Measurements from ENCODE around the gene NCEH1. TPM values are rescaled to one million over a fixed set of nuclear protein-coding genes. Genes with fewer than 3 reads are reported as not detected.

The NCEH1 gene
- total and polyA plus RNA-seq, 10 of the 15 experiments (the other 5 are each of a cell fraction or from before 2014, with no cell fraction given), result 1.8 to 8.1 (median 4.5) TPM

DNA sequence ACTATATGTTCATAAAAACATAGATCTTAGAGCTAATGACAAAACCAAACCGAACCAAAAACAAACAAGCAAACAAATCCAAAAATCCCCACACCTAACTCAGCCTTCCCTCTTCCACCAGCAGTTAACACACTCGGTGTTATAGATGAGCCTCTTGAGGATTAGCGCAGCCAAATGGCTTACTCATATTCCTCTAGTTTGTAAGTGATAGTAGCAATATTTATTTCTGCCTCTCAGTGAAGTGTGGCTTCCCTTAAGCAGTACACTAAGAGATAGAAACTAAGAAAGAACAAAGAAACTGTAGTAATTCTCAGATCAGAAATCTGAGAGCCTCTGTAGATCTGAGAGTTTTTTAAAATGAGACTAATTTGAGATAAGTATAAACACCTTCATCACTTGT is 2.4 kb upstream of the NCEH1 start:
- RAD21 ChIA-PET (ENCODE audit: unreplicated experiment), result interaction anchor here (0.9 kb wide), 1 partner anchor 45 kb away, joined by 3 read pairs; no protein-coding TSS in a partner anchor
- Histone ChIP-seq H3K79me2 (ENCODE audit: control insufficient read depth, insufficient read depth, low read length) (no peaks in the 10 kb centered on the region; the same call in 1 of the 2 replicates), H3K4me3 (no peak overlapping the region), H3K9me3 (replicated peaks; ENCODE audit: control insufficient read depth, insufficient read depth, low read length) (no peaks in the 10 kb centered on the region), H3K4me2 (ENCODE audit: control insufficient read depth, insufficient read depth) (no peak overlapping the region), H3K27me3 (replicated peaks in 1 of 2; ENCODE audit: control insufficient read depth in 2 of 2, insufficient read depth in 2 of 2, low read length in 1 of 2) (no peaks in the 10 kb centered on the region), H3K27ac (ENCODE audit: control insufficient read depth, insufficient read depth) (no peak overlapping the region), H3K4me1 (ENCODE audit: control insufficient read depth, insufficient read depth, low read length) (no peaks in the 10 kb centered on the region; the same call in 1 of the 2 replicates), H3K9ac (ENCODE audit: control insufficient read depth, insufficient read depth, low read length) (no peak overlapping the region), H3K36me3 (ENCODE audit: control insufficient read depth in 2 of 2, insufficient read depth in 2 of 2, low read length in 1 of 2) (no peaks in the 10 kb centered on the region), H2AFZ (ENCODE audit: control insufficient read depth, low read depth, low read length) (no peak overlapping the region), H4K20me1 (ENCODE audit: control insufficient read depth, insufficient read depth) (no peaks in the 10 kb centered on the region)
- intact Hi-C loops (cut with micrococcal nuclease; ENCODE audit: unreplicated experiment) (no loop called here), in situ Hi-C loops (cut with MboI) (no loop called here)
- ATAC-seq (no peak), DNase-seq (ENCODE audit: low read depth, low spot score) (no peak), FAIRE-seq (no peak)
- POLR2A ChIA-PET, result interaction anchor here (0.6 to 0.9 kb wide), 2 partner anchors 13 to 18 kb away, joined by 3 to 4 read pairs; no protein-coding TSS in a partner anchor
- SMC1A ChIA-PET (ENCODE audit: uncharacterized antibody, unreplicated experiment), result interaction anchor here (1.1 to 2.2 kb wide), 4 partner anchors 13 to 42 kb away, joined by 3 to 8 read pairs (median 3); no protein-coding TSS in a partner anchor
- WGBS (ENCODE audit: insufficient coverage, insufficient replicate concordance, low lambda C conversion rate, missing lambda C conversion rate), result 59% methylated on average over 3 of the region's 3 CpGs
- BruUV-seq (replicated peaks), result no TSS peak
- CTCF ChIA-PET, result interaction anchor here (0.5 to 3.0 kb wide), 6 partner anchors 21 to 320 kb away, joined by 3 to 20 read pairs (median 4); partner anchors contain the start of gene ECT2
- TF ChIP-seq CREB1 (IDR thresholded peaks at IDR 0.05; ENCODE audit: low read depth), result no peak
- TF ChIP-seq, protein P1, sequence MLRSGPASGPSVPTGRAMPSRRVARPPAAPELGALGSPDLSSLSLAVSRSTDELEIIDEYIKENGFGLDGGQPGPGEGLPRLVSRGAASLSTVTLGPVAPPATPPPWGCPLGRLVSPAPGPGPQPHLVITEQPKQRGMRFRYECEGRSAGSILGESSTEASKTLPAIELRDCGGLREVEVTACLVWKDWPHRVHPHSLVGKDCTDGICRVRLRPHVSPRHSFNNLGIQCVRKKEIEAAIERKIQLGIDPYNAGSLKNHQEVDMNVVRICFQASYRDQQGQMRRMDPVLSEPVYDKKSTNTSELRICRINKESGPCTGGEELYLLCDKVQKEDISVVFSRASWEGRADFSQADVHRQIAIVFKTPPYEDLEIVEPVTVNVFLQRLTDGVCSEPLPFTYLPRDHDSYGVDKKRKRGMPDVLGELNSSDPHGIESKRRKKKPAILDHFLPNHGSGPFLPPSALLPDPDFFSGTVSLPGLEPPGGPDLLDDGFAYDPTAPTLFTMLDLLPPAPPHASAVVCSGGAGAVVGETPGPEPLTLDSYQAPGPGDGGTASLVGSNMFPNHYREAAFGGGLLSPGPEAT (IDR thresholded peaks at IDR 0.05; ENCODE audit: low read depth), result no peak
- no peak for TF ChIP-seq ESRRA (IDR thresholded peaks at IDR 0.05; ENCODE audit: low read length)
- TF ChIP-seq NFYA (IDR thresholded peaks at IDR 0.05; ENCODE audit: borderline replicate concordance, low read depth, low read length), result no peak
- TF ChIP-seq SRF (IDR thresholded peaks at IDR 0.05; ENCODE audit: low read depth in 2 of 2, low read length in 2 of 2), result no peak
- no peak for TF ChIP-seq TBL1XR1 (IDR thresholded peaks at IDR 0.05; ENCODE audit: low read depth, low read length)
- no peak for TF ChIP-seq FOS (IDR thresholded peaks at IDR 0.05; ENCODE audit: borderline replicate concordance, extremely low read depth, insufficient read length)
- no peak for TF ChIP-seq BRCA1 (IDR thresholded peaks at IDR 0.05; ENCODE audit: low read depth, low read length)
- no peak for TF ChIP-seq IRF3 (IDR thresholded peaks at IDR 0.05)
- TF ChIP-seq POU2F2 (IDR thresholded peaks at IDR 0.05; ENCODE audit: borderline replicate concordance, low read depth, low read length), result no peak
- TF ChIP-seq CBX3 (IDR thresholded peaks at IDR 0.05; ENCODE audit: borderline replicate concordance, low read depth), result no peak
- TF ChIP-seq, protein P2, sequence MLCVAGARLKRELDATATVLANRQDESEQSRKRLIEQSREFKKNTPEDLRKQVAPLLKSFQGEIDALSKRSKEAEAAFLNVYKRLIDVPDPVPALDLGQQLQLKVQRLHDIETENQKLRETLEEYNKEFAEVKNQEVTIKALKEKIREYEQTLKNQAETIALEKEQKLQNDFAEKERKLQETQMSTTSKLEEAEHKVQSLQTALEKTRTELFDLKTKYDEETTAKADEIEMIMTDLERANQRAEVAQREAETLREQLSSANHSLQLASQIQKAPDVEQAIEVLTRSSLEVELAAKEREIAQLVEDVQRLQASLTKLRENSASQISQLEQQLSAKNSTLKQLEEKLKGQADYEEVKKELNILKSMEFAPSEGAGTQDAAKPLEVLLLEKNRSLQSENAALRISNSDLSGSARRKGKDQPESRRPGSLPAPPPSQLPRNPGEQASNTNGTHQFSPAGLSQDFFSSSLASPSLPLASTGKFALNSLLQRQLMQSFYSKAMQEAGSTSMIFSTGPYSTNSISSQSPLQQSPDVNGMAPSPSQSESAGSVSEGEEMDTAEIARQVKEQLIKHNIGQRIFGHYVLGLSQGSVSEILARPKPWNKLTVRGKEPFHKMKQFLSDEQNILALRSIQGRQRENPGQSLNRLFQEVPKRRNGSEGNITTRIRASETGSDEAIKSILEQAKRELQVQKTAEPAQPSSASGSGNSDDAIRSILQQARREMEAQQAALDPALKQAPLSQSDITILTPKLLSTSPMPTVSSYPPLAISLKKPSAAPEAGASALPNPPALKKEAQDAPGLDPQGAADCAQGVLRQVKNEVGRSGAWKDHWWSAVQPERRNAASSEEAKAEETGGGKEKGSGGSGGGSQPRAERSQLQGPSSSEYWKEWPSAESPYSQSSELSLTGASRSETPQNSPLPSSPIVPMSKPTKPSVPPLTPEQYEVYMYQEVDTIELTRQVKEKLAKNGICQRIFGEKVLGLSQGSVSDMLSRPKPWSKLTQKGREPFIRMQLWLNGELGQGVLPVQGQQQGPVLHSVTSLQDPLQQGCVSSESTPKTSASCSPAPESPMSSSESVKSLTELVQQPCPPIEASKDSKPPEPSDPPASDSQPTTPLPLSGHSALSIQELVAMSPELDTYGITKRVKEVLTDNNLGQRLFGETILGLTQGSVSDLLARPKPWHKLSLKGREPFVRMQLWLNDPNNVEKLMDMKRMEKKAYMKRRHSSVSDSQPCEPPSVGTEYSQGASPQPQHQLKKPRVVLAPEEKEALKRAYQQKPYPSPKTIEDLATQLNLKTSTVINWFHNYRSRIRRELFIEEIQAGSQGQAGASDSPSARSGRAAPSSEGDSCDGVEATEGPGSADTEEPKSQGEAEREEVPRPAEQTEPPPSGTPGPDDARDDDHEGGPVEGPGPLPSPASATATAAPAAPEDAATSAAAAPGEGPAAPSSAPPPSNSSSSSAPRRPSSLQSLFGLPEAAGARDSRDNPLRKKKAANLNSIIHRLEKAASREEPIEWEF (IDR thresholded peaks at IDR 0.05; ENCODE audit: insufficient replicate concordance, low read depth, low read length), result no peak
- no peak for TF ChIP-seq SIX5 (IDR thresholded peaks at IDR 0.05; ENCODE audit: low read depth, low read length, severe bottlenecking)
- no peak for TF ChIP-seq SMC3 (IDR thresholded peaks at IDR 0.05; ENCODE audit: borderline replicate concordance, low read length)
- no peak for TF ChIP-seq NFIC (IDR thresholded peaks at IDR 0.05; ENCODE audit: low read depth, low read length)
- TF ChIP-seq EED (IDR thresholded peaks at IDR 0.05; ENCODE audit: low read depth), result no peak
- no peak for TF ChIP-seq RAD21 (IDR thresholded peaks at IDR 0.05; ENCODE audit: insufficient read depth, low read depth, low read length)
- no peak for TF ChIP-seq CEBPB (IDR thresholded peaks at IDR 0.05; ENCODE audit: borderline replicate concordance in 1 of 2, low read depth in 2 of 2, low read length in 2 of 2)
